Stimulated activated CD8-positive, alpha-beta memory T cell treated with anti-CD3 and anti-CD28 coated beads, Interleukin-12 subunit alpha, Interleukin-12 subunit beta, amount 100 ng/mL, for 24 hours (primary cell): ENCODE data around the gene MVB12A.

Experiments
- DNase-seq: peaks from one replicate; pipeline ENCODE4 v3.0.0-alpha.2; 2020; ENCODE audit errors: extremely low read depth

MVB12A gene

GRCh38 chr19:17470068-17470841 lies 50.4 kb downstream of the MVB12A start, which contains the start of gene SLC27A1:
TSS of gene SLC27A1 (plus strand) at chr19:17470524. CDS start at chr19:17470541, 17 bp downstream.
- DNase-seq = peak; percentile 79

- DNase-seq = no peak
These were observed 51.7 kb downstream of the MVB12A start for GRCh38 chr19:17471410-17472125.

GRCh38 chr19:17473041-17473440 lies 53.2 kb downstream of the MVB12A start:
- DNase-seq = no peak
